Stimulated activated CD8-positive, alpha-beta memory T cell treated with anti-CD3 and anti-CD28 coated beads, Interleukin-15, amount 100 ng/mL, for 48 hours (primary cell): Measurements from ENCODE around the gene OLFML2B.

Source experiments
- DNase-seq, 2 donors: peaks; one replicate each; pipeline ENCODE4 v3.0.0-alpha.2; 2020; ENCODE audit warnings: low read depth in 2 of 2

Gene OLFML2B

GRCh38 chr1:161978011-161978790, 45.5 kb downstream of the OLFML2B start:
- DNase-seq, result no peak

GRCh38 chr1:161973924-161974845, 49.5 kb downstream of the OLFML2B start:
- no peak for DNase-seq

GRCh38 chr1:161972828-161973227, 50.8 kb downstream of the OLFML2B start:
- DNase-seq, result no peak

GRCh38 chr1:161970633-161971032, 53.0 kb downstream of the OLFML2B start:
- DNase-seq, result no peak

- DNase-seq, result no peak
Measured at GRCh38 chr1:161970036-161970435, 53.6 kb downstream of the OLFML2B start.

GRCh38 chr1:161966067-161966466, 57.6 kb downstream of the OLFML2B start:
- no peak for DNase-seq

GRCh38 chr1:161962091-161962887, 61.4 kb downstream of the OLFML2B start:
- DNase-seq, result peak; percentile 26 to 27

- DNase-seq, result no peak
Measured at GRCh38 chr1:161958425-161958824, 65.2 kb downstream of the OLFML2B start.

GRCh38 chr1:161956930-161957329, 66.7 kb downstream of the OLFML2B start:
- DNase-seq, result no peak

GRCh38 chr1:161956097-161956496, 67.6 kb downstream of the OLFML2B start:
- no peak for DNase-seq

GRCh38 chr1:161955606-161956005, 68.1 kb downstream of the OLFML2B start:
- no peak for DNase-seq

GRCh38 chr1:161954466-161954865, 69.2 kb downstream of the OLFML2B start:
- DNase-seq, result no peak

GRCh38 chr1:161954050-161954449, 69.6 kb downstream of the OLFML2B start:
- DNase-seq, result no peak

- DNase-seq, result no peak
Measured at GRCh38 chr1:161953256-161953920, 70.3 kb downstream of the OLFML2B start.

- no peak for DNase-seq
Measured at GRCh38 chr1:161952607-161953172, 71.0 kb downstream of the OLFML2B start.

- DNase-seq, result no peak
Measured at GRCh38 chr1:161951646-161952045, 72.0 kb downstream of the OLFML2B start.

- DNase-seq, result no peak
Measured at GRCh38 chr1:161950377-161950776, 73.3 kb downstream of the OLFML2B start.

GRCh38 chr1:161949548-161949947, 74.1 kb downstream of the OLFML2B start:
- DNase-seq, result no peak

- DNase-seq, result no peak
Measured at GRCh38 chr1:161948435-161948834, 75.2 kb downstream of the OLFML2B start.

- no peak for DNase-seq
Measured at GRCh38 chr1:161946071-161946987, 77.3 kb downstream of the OLFML2B start.
